Esophagus muscularis mucosa (tissue), 4 donors: ENCODE data around the gene FIS1. TPM values are rescaled to one million over a fixed set of nuclear protein-coding genes. Genes with fewer than 3 reads are reported as not detected.
A peak's percentile ranks its signal among the peaks of the same experiment; 100 is the strongest.

Source experiments
- DNase-seq: peaks from one replicate; pipeline ENCODE4 v3.0.0-alpha.2; 2017; ENCODE audit errors: extremely low spot score
- H3K27ac ChIP-seq, 4 donors: fragments of 200-600 bp; sonication (generic); replicated peaks in 1 of 4; 1 replicate in 3 of 4; 2 replicates in 1 of 4; pipeline ENCODE4 v1.5.1; 2016 to 2019; ENCODE audit warnings: mild to moderate bottlenecking in 1 of 4
- H3K27me3 ChIP-seq, 4 donors: fragments of 200-600 bp; sonication (generic); one replicate each; pipeline versions ENCODE4 v1.5.1 to v1.6.0; 2016 to 2019
- H3K36me3 ChIP-seq, 4 donors: fragments of 200-600 bp; sonication (generic); one replicate each; pipeline ENCODE4 v1.5.1; 2016 to 2019
- H3K4me1 ChIP-seq, 4 donors: fragments of 200-600 bp; sonication (generic); one replicate each; pipeline ENCODE4 v1.5.1; 2016 to 2019
- H3K4me3 ChIP-seq, 4 donors: fragments of 200-600 bp; sonication (generic); 1 replicate in 2 of 4; 2 replicates in 2 of 4; pipeline ENCODE4 v1.5.1; 2016 to 2019; ENCODE audit warnings: mild to moderate bottlenecking in 4 of 4, moderate library complexity in 1 of 4
- H3K9me3 ChIP-seq, 4 donors: fragments of 200-600 bp; sonication (generic); 1 replicate in 3 of 4; 2 replicates in 1 of 4; pipeline ENCODE4 v1.5.1; 2016 to 2019
- EP300 ChIP-seq: sonication (generic); formaldehyde crosslinking; IDR thresholded peaks from one replicate; pipeline ENCODE4 v1.6.1; 2017; ENCODE audit warnings: antibody characterized with exemption
- POLR2A ChIP-seq: fragments of 450-650 bp; IDR thresholded peaks from one replicate; pipeline ENCODE4 v1.6.1; 2017; ENCODE audit warnings: antibody characterized with exemption, moderate library complexity, mild to moderate bottlenecking, low read depth
- POLR2AphosphoS5 ChIP-seq, 2 donors: sonication (generic); formaldehyde crosslinking; IDR thresholded peaks; one replicate each; pipeline ENCODE4 v1.6.1; 2017; ENCODE audit warnings: antibody characterized with exemption in 2 of 2
- WGBS: methylation state at CpG from one replicate; pipeline ENCODE4 v1.1.5; 2018; 5-methylcytosine and 5-hydroxymethylcytosine counted together
- intact Hi-C: fragments of 100-400 bp; cut with DNase I; formaldehyde crosslinking; loops from one replicate; pipeline ENCODE4 v1.15.1; 2023
- total RNA-seq, 4 donors: library from RNA; depleted of rRNA; stranded (reverse); fragments of >200 nt; gene quantifications; one replicate each; pipeline versions ENCODE4 v1.1.0 to v1.2.1, GENCODE V29; 2016
- TF ChIP-seq, protein P1 (sequence below), 3 experiments: fragments of 200-600 bp in 2 of 3; fragments of 450-650 bp in 1 of 3; sonication (generic) in 2 of 3; IDR thresholded peaks; one replicate each; pipeline ENCODE4 v1.5.1; 2017 to 2019; ENCODE audit warnings: antibody characterized with exemption in 3 of 3, mild to moderate bottlenecking in 2 of 3, moderate library complexity in 1 of 3

The FIS1 gene
- total RNA-seq, 4 donors from 2014 or later = 216 to 310 (median 295) TPM

GRCh38 chr7:101233907-101234547 is 10.9 kb downstream of the FIS1 start:
- peaks cover 0 to 7% (median 0%) of the 10 kb centered on the region in 4 donors for H3K27me3 ChIP-seq
- no peak overlapping the region for H3K4me3 ChIP-seq
- H3K36me3 ChIP-seq = peaks cover 0 to 44% (median 25%) of the 10 kb centered on the region in 4 donors
- H3K9me3 ChIP-seq = no peaks in the 10 kb centered on the region
- TF ChIP-seq, protein P1, sequence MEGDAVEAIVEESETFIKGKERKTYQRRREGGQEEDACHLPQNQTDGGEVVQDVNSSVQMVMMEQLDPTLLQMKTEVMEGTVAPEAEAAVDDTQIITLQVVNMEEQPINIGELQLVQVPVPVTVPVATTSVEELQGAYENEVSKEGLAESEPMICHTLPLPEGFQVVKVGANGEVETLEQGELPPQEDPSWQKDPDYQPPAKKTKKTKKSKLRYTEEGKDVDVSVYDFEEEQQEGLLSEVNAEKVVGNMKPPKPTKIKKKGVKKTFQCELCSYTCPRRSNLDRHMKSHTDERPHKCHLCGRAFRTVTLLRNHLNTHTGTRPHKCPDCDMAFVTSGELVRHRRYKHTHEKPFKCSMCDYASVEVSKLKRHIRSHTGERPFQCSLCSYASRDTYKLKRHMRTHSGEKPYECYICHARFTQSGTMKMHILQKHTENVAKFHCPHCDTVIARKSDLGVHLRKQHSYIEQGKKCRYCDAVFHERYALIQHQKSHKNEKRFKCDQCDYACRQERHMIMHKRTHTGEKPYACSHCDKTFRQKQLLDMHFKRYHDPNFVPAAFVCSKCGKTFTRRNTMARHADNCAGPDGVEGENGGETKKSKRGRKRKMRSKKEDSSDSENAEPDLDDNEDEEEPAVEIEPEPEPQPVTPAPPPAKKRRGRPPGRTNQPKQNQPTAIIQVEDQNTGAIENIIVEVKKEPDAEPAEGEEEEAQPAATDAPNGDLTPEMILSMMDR (IDR thresholded peaks at IDR 0.05) = no peak
- TF ChIP-seq POLR2A (no peak), EP300 (no peak), POLR2AphosphoS5 (IDR thresholded peaks at IDR 0.05) (no peak)
- 93% methylated on average over 19 of the region's 21 CpGs for WGBS
- intact Hi-C loops = no loop called here
- H3K4me1 ChIP-seq = peaks cover 35 to 46% (median 40%) of the 10 kb centered on the region in 4 donors
- DNase-seq = no peak
- no peak overlapping the region for H3K27ac ChIP-seq

- 50% methylated on average over 2 of the region's 52 CpGs for WGBS
- no peaks in the 10 kb centered on the region for H3K9me3 ChIP-seq
- TF ChIP-seq POLR2AphosphoS5 (IDR thresholded peaks at IDR 0.05) = peak in 1 of 2 donors; percentile 3
- TF ChIP-seq EP300 = no peak
- H3K4me1 ChIP-seq = peaks cover 18 to 29% (median 23%) of the 10 kb centered on the region in 4 donors
- peak overlapping the region; percentile 10 to 48 (median 31) for H3K4me3 ChIP-seq
- intact Hi-C loops = no loop called here
- peak overlapping the region in 1 of 4 donors; percentile 44 for H3K27ac ChIP-seq
- H3K27me3 ChIP-seq = peaks cover 0 to 7% (median 0%) of the 10 kb centered on the region in 4 donors
- no peak for DNase-seq
- peaks cover 2 to 47% (median 33%) of the 10 kb centered on the region in 4 donors for H3K36me3 ChIP-seq
These were observed 12.6 kb downstream of the FIS1 start for GRCh38 chr7:101232141-101232850.

DNA sequence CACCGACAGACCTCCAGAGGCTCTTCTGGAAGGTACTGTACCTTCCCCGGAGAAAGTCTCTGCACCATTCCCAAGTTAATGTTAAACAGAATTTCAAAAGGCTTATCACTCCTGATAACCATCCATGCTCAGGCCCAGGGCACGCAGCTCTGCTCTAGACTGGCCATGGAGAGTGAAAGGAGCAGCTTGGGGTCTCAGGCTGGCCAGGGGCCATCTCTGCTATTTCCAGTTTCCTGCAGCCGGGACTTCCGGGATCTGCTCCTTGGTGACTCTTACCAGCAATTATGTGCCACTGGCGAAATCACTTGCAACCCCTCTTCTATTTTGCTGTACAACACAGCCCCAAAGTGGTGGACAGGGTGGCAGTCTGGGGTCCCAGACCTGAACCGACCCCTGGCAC is 13.2 kb downstream of the FIS1 start:
- Histone ChIP-seq H3K27ac (no peak overlapping the region), H3K36me3 (peaks cover 9 to 47% (median 34%) of the 10 kb centered on the region in 4 donors)
- TF ChIP-seq EP300 (no peak), POLR2AphosphoS5 (IDR thresholded peaks at IDR 0.05) (no peak), POLR2A (no peak)
- TF ChIP-seq, protein P1 (IDR thresholded peaks at IDR 0.05) = no peak

GRCh38 chr7:101226721-101227120 is 18.2 kb downstream of the FIS1 start:
- Histone ChIP-seq H3K27me3 (no peaks in the 10 kb centered on the region), H3K27ac (no peak overlapping the region), H3K4me1 (peaks cover 4 to 13% (median 5%) of the 10 kb centered on the region in 4 donors), H3K9me3 (no peaks in the 10 kb centered on the region), H3K36me3 (peaks cover 34 to 85% (median 78%) of the 10 kb centered on the region in 4 donors), H3K4me3 (no peak overlapping the region)
- DNase-seq = no peak
- no peak for TF ChIP-seq EP300
- TF ChIP-seq, protein P1 (IDR thresholded peaks at IDR 0.05) = no peak
- TF ChIP-seq POLR2AphosphoS5 (IDR thresholded peaks at IDR 0.05) = no peak
- TF ChIP-seq POLR2A = no peak
- intact Hi-C loops = no loop called here
- 93% methylated on average over 9 of the region's 9 CpGs for WGBS

More for the DNA sequence above, 13.2 kb downstream of the FIS1 start:
- no peak for DNase-seq
- peak overlapping the region in 1 of 4 donors; percentile 48 for H3K4me3 ChIP-seq
- H3K27me3 ChIP-seq = peaks cover 0 to 7% (median 0%) of the 10 kb centered on the region in 4 donors
- H3K4me1 ChIP-seq = peaks cover 13 to 23% (median 17%) of the 10 kb centered on the region in 4 donors
- no peaks in the 10 kb centered on the region for H3K9me3 ChIP-seq
- intact Hi-C loops = no loop called here
- 86% methylated on average over 7 of the region's 7 CpGs for WGBS

DNA sequence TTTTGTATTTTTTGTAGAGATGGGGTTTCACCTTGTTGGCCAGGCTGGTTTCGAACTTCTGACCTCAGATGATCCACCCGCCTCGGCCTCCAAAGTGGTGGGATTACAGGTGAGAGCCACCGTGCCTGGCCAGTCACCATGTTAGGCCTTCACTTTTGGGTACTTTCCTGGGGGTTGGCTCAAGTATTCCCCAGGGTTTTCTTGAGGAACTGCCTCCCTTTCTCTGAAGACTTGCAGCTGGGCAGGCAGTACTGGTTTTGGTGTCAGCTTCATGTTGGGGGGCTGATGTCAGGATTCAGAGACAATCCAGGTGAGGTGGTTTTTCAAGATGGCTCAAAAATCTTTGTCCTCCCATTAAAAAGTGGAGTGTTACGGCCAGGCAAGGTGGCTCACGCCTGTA is 19.2 kb downstream of the FIS1 start:
- WGBS = 92% methylated on average over 6 of the region's 6 CpGs
- peaks cover 34 to 85% (median 73%) of the 10 kb centered on the region in 4 donors for H3K36me3 ChIP-seq

More for the DNA sequence above, 19.2 kb downstream of the FIS1 start:
- no peaks in the 10 kb centered on the region for H3K9me3 ChIP-seq
- H3K27me3 ChIP-seq = no peaks in the 10 kb centered on the region
- no peak overlapping the region for H3K4me3 ChIP-seq
- no peak overlapping the region for H3K27ac ChIP-seq
- H3K4me1 ChIP-seq = peaks cover under 1 to 19% (median 2%) of the 10 kb centered on the region in 4 donors
- DNase-seq = no peak
- TF ChIP-seq, protein P1 (IDR thresholded peaks at IDR 0.05) = no peak
- TF ChIP-seq POLR2A = no peak
- TF ChIP-seq EP300 = no peak
- no peak for TF ChIP-seq POLR2AphosphoS5 (IDR thresholded peaks at IDR 0.05)
- intact Hi-C loops = no loop called here
